PFSK-1 (cell line): Measurements from ENCODE around the gene BRICD5.

ENCODE experiments used
- FOXP2 ChIP-seq: optimal IDR thresholded peaks from 2 replicates; pipeline ENCODE3; 2011; ENCODE audit warnings: borderline replicate concordance, control low read depth, inconsistent platforms; ENCODE audit not compliant: insufficient read depth; ENCODE audit errors: extremely low read length, extremely low read depth
- POLR2AphosphoS5 ChIP-seq: IDR thresholded peaks from 2 replicates; pipeline ENCODE4 v1.6.1; 2012; ENCODE audit warnings: low read depth, mild to moderate bottlenecking, control low read depth, low read length, moderate library complexity
- SIN3A ChIP-seq: IDR thresholded peaks from 2 replicates; pipeline ENCODE4 v1.6.1; 2012; ENCODE audit warnings: mild to moderate bottlenecking, low read length, moderate library complexity, borderline replicate concordance; ENCODE audit not compliant: insufficient read depth
- TAF1 ChIP-seq: IDR thresholded peaks from 2 replicates; pipeline ENCODE4 v1.6.1; 2012; ENCODE audit warnings: low read length, control low read depth, borderline replicate concordance; ENCODE audit not compliant: insufficient read depth
- TF ChIP-seq, protein P1 (sequence below), 2 experiments: IDR thresholded peaks; 2 replicates each; pipeline versions ENCODE4 v1.6.1 to v1.8.0; 2011 to 2012; ENCODE audit warnings: low read depth in 2 of 2, low read length in 2 of 2, control low read depth in 1 of 2, inconsistent platforms in 1 of 2, mild to moderate bottlenecking in 1 of 2, moderate library complexity in 1 of 2; ENCODE audit not compliant: insufficient read depth in 1 of 2

The BRICD5 gene

DNA sequence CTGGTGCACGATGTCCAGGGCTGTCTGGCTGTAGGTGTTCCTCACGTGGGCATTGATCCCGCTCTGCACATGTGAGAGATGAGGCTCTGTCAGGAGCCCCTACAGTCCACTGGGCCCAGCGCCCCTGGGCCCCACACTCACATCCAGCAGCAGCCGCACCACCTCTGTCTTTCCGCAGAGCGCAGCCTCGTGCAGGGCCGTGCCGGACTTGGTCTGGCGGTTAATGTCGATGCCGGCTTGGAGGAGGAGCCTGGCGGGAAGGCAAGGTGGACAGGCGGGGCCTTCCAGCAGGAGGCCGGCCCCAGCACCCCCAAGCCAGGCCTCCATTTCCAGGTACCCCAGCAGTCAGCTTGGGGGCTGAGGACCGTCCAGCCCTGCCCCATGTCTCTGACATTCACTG lies 23.5 kb downstream of the BRICD5 start:
- TF ChIP-seq, protein P1, sequence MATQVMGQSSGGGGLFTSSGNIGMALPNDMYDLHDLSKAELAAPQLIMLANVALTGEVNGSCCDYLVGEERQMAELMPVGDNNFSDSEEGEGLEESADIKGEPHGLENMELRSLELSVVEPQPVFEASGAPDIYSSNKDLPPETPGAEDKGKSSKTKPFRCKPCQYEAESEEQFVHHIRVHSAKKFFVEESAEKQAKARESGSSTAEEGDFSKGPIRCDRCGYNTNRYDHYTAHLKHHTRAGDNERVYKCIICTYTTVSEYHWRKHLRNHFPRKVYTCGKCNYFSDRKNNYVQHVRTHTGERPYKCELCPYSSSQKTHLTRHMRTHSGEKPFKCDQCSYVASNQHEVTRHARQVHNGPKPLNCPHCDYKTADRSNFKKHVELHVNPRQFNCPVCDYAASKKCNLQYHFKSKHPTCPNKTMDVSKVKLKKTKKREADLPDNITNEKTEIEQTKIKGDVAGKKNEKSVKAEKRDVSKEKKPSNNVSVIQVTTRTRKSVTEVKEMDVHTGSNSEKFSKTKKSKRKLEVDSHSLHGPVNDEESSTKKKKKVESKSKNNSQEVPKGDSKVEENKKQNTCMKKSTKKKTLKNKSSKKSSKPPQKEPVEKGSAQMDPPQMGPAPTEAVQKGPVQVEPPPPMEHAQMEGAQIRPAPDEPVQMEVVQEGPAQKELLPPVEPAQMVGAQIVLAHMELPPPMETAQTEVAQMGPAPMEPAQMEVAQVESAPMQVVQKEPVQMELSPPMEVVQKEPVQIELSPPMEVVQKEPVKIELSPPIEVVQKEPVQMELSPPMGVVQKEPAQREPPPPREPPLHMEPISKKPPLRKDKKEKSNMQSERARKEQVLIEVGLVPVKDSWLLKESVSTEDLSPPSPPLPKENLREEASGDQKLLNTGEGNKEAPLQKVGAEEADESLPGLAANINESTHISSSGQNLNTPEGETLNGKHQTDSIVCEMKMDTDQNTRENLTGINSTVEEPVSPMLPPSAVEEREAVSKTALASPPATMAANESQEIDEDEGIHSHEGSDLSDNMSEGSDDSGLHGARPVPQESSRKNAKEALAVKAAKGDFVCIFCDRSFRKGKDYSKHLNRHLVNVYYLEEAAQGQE (IDR thresholded peaks at IDR 0.05; ENCODE audit: insufficient read depth in 1 of 2, low read depth in 2 of 2, low read length in 2 of 2): no peak
- TF ChIP-seq SIN3A: no peak
- no peak for TF ChIP-seq FOXP2
- no peak for TF ChIP-seq TAF1
- no peak for TF ChIP-seq POLR2AphosphoS5

DNA sequence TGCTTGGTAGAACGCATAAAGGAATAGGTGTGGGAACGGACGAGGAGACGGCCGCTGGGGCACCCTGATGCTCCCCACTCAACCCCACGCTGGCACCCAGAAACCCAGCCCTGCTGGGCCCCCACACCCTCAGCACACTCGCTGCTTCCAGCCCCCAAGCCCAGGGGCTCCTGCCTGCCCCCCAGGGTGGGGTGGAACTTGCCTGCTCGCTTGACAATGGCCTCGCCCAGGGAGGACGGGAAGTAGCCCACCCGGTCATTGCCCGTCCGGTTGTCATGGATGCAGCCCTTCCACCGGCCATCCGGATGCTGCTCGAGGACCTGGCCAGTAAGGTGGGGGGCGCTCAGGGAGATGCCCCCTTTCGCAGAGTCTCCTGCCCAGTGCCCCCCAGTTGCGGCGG lies 24.2 kb downstream of the BRICD5 start:
- no peak for TF ChIP-seq TAF1
- TF ChIP-seq, protein P1 (IDR thresholded peaks at IDR 0.05; ENCODE audit: insufficient read depth in 1 of 2, low read depth in 2 of 2, low read length in 2 of 2): no peak
- TF ChIP-seq SIN3A: no peak
- no peak for TF ChIP-seq FOXP2
- TF ChIP-seq POLR2AphosphoS5: no peak

- TF ChIP-seq SIN3A (no peak), TAF1 (no peak), POLR2AphosphoS5 (no peak), FOXP2 (no peak)
- TF ChIP-seq, protein P1 (IDR thresholded peaks at IDR 0.05; ENCODE audit: insufficient read depth in 1 of 2, low read depth in 2 of 2, low read length in 2 of 2): no peak
These were observed 24.6 kb downstream of the BRICD5 start for GRCh38 chr16:2186064-2186463.

DNA sequence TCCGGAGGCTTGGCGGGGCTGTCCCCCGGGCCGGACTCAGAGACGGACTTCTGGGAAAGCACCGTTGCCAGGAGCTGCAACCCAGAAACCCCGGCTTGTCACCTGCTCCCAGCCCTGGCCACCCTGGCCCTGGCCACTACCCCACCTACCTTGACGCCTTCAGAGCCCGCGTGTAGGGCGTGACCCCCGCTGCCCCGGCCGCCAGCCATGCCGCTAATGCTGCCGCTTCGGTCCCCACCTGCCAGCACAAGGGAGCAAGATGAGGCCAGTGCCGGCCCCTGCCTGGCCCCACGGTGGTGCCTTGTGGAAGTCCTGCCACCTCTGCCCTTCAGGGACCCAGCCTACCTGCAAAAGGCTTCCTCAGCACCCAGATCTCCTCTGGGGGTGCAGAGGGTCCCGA lies 25.7 kb downstream of the BRICD5 start:
- TF ChIP-seq, protein P1 (IDR thresholded peaks at IDR 0.05; ENCODE audit: insufficient read depth in 1 of 2, low read depth in 2 of 2, low read length in 2 of 2): no peak
- no peak for TF ChIP-seq TAF1
- no peak for TF ChIP-seq SIN3A
- TF ChIP-seq POLR2AphosphoS5: no peak
- no peak for TF ChIP-seq FOXP2

- TF ChIP-seq TAF1 (no peak), FOXP2 (no peak), POLR2AphosphoS5 (no peak), SIN3A (no peak)
- TF ChIP-seq, protein P1 (IDR thresholded peaks at IDR 0.05; ENCODE audit: insufficient read depth in 1 of 2, low read depth in 2 of 2, low read length in 2 of 2): no peak
These were observed 26.3 kb downstream of the BRICD5 start for GRCh38 chr16:2184346-2184745.
